Activated T-helper 1 cell treated with Interleukin-2 at 50 U/mL for 16 hours (primary cell): ENCODE measurements around the gene UBQLN2.
"Not testable (repeated sequence)": the region's sequence is repeated elsewhere in the genome, so short reads cannot be mapped to it uniquely, and the experiment has no call there.

Experiments
- DNase-seq: peaks from one replicate; pipeline ENCODE4 v3.0.0-alpha.2; 2020; ENCODE audit warnings: low read depth

The UBQLN2 gene

GRCh38 chrX:56563231-56564161, at the start of gene UBQLN2:
UBQLN2 (plus strand) TSS chrX:56563627; CDS start chrX:56563874, 247 bp downstream.
- DNase-seq: peak; percentile 60

GRCh38 chrX:56519642-56520041, 43.8 kb upstream of the UBQLN2 start:
- DNase-seq: no peak

GRCh38 chrX:56529482-56530007, 33.9 kb upstream of the UBQLN2 start:
- DNase-seq: not testable (repeated sequence)

GRCh38 chrX:56530011-56530410, 33.4 kb upstream of the UBQLN2 start:
- DNase-seq: no peak

GRCh38 chrX:56550667-56551066, 12.8 kb upstream of the UBQLN2 start:
- no peak for DNase-seq

GRCh38 chrX:56554870-56555269, 8.6 kb upstream of the UBQLN2 start:
- DNase-seq: no peak

GRCh38 chrX:56557376-56557929, 6.0 kb upstream of the UBQLN2 start:
- no peak for DNase-seq

- DNase-seq: no peak
Measured at GRCh38 chrX:56564164-56564885, 898 bp downstream of the UBQLN2 start.

GRCh38 chrX:56564921-56565840, 1.8 kb downstream of the UBQLN2 start:
- DNase-seq: no peak

GRCh38 chrX:56569378-56570057, 6.1 kb downstream of the UBQLN2 start:
- DNase-seq: no peak

- no peak for DNase-seq
Measured at GRCh38 chrX:56572975-56573374, 9.5 kb downstream of the UBQLN2 start.

GRCh38 chrX:56574861-56575260, 11.4 kb downstream of the UBQLN2 start:
- no peak for DNase-seq

GRCh38 chrX:56576721-56577120, 13.3 kb downstream of the UBQLN2 start:
- no peak for DNase-seq

- DNase-seq: no peak
Measured at GRCh38 chrX:56588397-56589188, 25.2 kb downstream of the UBQLN2 start.

GRCh38 chrX:56591830-56592229, 28.4 kb downstream of the UBQLN2 start:
- not testable (repeated sequence) for DNase-seq

- DNase-seq: no peak
Measured at GRCh38 chrX:56600141-56600540, 36.7 kb downstream of the UBQLN2 start.

GRCh38 chrX:56600987-56601386, 37.6 kb downstream of the UBQLN2 start:
- DNase-seq: no peak

- DNase-seq: no peak
Measured at GRCh38 chrX:56615282-56615681, 51.9 kb downstream of the UBQLN2 start.
